ENCODE data around the gene RIC8A.
"Not testable (repeated sequence)": the region's sequence is repeated elsewhere in the genome, so short reads cannot be mapped to it uniquely, and the experiment has no call there.

RIC8A gene

DNA sequence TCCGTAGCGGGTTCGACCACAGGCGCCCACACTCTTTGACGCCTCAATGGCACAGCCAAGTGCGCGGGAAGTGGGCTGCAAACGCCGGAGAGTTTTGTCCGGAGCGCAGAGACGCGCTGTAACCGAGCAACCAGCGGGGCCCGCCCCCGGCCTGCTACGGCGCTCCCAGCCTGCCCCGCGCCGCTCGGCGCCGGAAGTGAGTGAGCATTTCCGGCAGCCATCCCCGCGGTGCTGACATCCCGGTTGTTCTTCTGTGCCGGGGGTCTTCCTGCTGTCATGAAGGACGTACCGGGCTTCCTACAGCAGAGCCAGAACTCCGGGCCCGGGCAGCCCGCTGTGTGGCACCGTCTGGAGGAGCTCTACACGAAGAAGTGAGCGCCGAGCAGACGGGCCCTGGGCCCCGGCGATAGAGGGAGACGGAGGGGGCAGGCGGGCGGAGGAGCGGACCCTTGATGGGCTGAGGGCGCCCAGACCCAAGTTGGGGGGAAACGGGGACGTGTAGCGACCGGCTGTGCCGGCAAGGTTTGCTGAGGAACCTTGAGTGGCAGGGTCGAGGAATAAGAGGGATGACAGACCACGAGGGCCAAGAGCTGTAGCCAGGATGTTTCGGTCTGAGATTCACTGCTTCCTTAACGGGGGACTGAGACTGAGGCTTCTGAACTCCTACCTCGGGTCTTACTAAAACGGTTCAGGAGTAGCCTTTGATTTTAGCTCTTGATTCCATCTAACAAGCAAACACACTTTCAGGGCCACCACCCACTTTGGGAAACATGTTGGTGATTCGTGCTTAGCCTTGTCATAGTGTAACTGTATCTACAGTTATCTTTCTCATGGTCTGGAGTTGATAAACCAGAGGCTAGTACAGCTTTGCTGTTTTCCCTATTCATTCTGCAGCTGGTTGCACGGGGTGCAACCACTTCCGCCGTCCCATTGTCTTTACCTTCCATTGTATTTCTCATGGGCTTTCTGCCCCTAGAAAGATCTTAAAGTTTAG lies 29.6 kb downstream of the RIC8A start, which contains the start of gene PSMD13:
TSS of gene PSMD13 (plus strand) at position 203 of the 994 bp plus-strand sequence. CDS start at position 277, 74 bp downstream.
- intact Hi-C loops (cut with DNase I), result loop anchor here (2.0 kb wide), 1 partner anchor 30 kb away; the partner anchor contains the start of genes BET1L and RIC8A
- DNase-seq, result peak; percentile 79 to 98 (median 86)

DNA sequence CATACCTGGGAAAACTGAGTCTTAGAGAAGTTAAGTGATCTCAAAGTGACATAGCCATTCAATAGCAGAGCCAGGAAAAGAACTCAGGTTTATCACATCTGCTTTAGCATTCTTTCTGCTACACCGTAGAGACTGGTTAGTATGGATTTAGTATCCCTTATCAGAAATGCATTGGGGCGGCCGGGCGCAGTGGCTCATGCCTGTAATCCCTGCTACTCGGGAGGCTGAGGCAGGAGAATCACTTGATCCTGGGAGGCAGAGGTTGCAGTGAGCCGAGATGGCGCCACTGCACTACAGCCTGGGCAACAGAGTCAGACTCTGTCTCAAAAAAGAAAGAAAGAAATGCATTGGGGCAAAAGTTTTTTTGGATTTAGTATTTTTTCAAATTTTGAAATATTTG lies 30.8 kb downstream of the RIC8A start:
- intact Hi-C loops (cut with DNase I), result not testable (repeated sequence)

DNA sequence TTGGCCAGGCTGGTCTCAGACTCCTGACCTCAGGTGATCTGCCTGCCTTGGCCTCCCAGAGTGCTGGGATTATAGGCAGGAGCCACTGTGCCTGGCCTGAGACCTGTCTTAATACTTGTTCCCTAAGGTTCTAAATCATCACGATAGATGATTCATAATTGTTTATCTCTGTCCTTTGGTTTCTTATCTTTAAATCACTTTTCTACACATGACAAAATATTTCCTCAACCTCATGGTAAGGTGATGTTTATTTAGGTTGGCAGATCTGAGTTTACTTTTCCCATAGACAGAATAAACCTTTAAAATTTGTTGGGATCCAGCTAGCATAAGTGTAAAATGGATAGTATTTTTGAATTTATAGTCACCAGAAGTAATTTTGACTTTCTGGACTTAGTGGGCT lies 32.8 kb downstream of the RIC8A start:
- DNase-seq, result no peak
- intact Hi-C loops (cut with DNase I), result no loop called here

More for the DNA sequence above, 30.8 kb downstream of the RIC8A start:
- not testable (repeated sequence) for DNase-seq

DNA sequence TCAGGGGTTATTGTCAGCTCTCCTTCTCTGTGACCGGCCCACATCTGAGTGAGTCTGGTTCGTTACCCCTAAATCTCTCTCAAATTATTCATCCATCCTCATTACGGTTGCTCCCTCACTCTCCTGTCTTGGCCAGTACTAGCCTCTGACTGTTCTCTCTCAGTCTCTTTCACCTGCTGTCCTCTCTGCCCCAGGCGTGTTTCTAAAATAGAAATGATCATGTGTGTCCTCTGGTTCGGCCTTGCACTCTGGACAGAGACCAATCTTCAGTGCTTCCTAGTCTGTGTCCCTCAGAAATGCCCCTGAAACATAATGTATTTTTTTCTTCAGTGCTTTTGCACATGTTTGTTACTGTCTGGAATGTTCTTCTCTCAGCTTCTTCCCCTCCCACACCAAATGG lies 34.1 kb downstream of the RIC8A start:
- no peak for DNase-seq
- intact Hi-C loops (cut with DNase I), result no loop called here

DNA sequence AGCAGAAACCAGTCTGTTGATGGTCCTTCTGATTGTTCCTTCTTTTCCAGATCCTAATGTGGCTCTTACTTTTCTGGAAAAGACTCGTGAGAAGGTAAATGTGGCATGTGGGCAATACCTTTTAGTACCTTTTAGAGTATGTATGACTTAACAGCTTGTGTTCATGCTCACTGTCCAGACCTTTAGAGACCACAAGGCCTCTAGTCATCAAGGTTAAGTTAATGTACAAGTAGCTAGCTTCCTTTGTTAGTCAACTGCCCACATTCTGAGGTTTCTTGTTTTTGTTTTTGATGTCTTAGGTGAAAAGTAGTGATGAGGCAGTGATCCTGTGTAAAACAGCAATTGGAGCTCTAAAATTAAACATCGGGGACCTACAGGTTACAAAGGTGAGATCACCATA lies 36.9 kb downstream of the RIC8A start:
- intact Hi-C loops (cut with DNase I), result no loop called here
- no peak for DNase-seq

DNA sequence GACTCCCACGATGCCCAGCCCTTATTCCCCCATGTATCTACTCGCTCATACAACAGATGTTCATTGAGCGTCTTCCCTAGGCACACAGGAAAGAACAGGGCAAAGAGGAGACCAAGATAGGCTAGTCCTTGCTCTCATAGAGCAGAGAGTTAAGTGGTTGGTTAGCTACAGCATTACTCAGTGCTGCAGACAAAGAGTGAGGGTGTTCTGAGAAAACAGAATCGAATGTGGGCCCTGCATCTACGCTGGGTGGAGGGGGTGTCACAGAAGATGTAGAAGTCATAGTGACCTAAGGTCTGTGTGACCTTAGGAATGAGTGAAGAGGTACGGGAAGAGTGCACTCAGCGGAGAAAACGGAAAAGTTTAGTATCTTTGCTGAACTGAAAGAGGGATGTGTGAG lies 41.6 kb downstream of the RIC8A start:
- intact Hi-C loops (cut with DNase I), result no loop called here
- DNase-seq, result no peak

DNA sequence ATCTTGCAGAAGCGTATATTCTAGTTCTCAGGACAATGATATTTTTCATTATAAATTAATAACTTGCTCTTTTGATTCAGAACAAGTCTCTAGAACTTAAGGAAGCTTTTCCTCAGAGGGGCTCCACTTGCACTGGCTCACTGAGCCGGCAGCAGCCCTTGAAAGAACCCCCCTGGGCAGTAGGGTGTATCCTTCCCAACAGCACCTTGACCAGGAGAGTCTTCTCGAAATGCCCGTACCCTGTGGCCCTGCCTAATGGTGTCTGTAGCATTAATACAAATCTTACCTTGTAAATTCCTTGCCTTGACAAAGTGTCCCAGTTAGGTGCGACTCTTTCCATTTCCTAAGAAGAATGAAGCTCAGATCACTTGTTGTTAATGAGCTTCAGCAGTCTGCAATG lies 42.8 kb downstream of the RIC8A start:
- no peak for DNase-seq
- intact Hi-C loops (cut with DNase I), result loop anchor here (10.0 kb wide), 1 partner anchor 105 kb away; no protein-coding TSS in a partner anchor

DNA sequence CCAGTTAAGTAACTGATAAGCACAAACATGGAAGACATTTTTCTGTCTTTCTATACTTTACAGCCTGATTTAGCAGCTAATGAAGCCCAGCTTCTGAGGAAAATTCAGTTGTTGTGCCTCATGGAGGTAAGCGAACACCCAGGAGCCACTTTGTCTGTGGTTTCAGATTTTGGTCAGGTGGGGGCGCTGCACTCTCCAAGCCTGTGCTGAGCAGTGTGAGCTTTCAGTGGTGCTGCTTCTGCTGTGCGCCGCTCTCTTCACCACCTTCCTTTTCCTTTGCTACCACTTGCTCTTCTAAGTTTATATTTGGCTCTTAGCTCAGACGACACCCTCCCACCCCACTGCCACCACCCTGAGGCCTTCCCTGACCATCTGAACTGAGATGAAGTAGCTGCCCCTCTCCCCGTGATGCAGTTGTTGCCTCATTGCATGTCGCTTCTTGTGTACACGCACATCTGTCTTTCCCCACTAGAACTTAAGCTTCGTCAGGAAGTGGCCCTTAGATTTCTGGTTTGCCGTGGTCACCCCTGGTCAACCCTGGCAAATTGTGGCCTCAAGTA lies 43.3 kb downstream of the RIC8A start:
- peak in 7 of 10 donors; percentile 30 to 92 (median 66) for DNase-seq
- intact Hi-C loops (cut with DNase I), result loop anchor here (10.0 kb wide), 1 partner anchor 104 kb away; no protein-coding TSS in a partner anchor

DNA sequence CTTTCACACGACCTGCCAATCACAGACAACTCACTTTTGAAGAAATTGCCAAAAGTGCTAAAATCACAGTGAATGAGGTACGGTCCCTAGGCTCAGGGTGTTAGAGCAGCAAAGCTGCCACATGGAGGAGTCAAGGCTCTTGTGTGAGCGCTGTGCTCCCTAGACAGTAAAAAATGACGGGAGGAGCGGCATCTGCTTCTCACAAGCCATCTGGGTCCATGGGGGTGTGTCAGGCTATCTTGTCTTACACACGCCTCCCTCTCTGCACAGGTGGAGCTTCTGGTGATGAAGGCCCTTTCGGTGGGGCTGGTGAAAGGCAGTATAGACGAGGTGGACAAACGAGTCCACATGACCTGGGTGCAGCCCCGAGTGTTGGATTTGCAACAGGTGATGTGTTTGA lies 44.0 kb downstream of the RIC8A start:
- intact Hi-C loops (cut with DNase I), result loop anchor here (10.0 kb wide), 1 partner anchor 103 kb away; no protein-coding TSS in a partner anchor
- DNase-seq, result no peak

DNA sequence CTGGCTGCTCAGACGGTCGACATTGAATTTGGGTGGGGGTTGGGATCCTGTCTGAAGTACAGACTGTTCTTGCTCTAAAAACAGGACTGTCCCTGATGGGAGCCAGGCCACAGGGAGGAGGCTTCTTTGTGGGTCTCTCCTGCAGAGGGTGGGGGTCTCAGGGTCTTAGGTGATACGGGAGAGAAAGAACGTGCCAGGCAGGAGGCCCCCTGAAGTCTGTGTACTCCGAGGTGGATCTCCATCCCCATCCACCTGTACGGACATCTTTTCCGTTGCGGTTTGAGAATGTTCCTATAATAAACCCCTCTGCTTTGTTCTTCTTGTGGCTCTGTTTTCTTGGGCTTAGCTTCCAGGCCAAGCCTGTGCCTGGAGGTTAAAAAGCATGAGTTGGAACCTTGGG lies 45.2 kb downstream of the RIC8A start:
- intact Hi-C loops (cut with DNase I), result loop anchor here (10.0 kb wide), 1 partner anchor 102 kb away; no protein-coding TSS in a partner anchor
- DNase-seq, result no peak

DNA sequence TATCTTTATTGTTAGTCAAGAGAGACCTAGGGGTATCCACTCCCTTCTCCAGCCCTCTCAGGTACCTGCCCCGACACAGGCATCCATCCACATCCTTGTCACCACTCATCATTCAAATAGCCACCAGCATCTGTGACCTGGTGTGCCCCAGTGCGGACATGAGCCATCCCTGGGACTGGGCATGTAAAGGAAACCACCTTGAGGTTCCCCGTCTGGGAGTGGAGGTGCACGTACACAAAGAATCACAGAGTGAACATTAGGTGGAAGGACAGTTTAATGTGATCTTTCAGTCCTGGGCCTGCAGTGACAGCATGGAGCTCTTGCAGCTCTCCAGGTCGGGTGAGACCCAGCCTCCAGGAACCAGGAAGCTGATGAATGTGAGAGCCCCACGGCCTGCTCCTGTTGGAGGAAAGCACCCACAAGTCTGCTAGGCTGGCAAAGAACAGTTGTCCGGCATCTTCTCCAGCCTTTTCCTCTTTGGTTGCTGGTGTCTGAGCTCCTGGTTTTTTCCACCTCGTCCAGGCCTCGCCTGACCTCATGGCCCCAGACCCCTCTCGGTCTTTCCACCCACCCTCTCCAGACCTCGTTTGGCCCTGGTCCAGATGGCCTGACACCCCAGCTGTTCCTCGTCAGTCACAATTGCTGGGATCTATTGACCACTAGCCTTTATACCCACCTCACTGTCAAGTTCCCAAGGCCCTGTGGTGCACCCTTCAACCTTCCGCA lies 45.8 kb downstream of the RIC8A start:
- no peak for DNase-seq
- intact Hi-C loops (cut with DNase I), result loop anchor here (10.0 kb wide), 1 partner anchor 101 kb away; no protein-coding TSS in a partner anchor

DNA sequence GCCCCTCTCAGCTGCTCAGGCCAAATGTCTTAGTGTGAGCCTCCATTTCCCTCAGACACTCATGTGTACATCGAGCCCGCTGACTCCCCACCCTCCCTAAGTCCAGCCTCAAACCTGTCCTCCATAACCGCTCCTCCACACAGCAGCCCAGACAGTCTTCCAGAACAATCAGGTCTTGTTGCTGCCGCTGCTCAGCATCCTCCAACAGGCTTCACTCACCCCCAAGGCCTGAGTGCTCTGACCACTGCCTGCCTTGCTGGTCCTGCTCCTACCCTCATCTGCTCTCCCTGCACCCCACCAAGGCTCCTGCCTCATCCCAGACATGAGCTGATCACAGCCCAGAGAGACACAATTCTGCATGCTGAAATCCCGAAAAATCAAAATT lies 46.4 kb downstream of the RIC8A start:
- no peak for DNase-seq
- intact Hi-C loops (cut with DNase I), result loop anchor here (10.0 kb wide), 1 partner anchor 101 kb away; no protein-coding TSS in a partner anchor

DNA sequence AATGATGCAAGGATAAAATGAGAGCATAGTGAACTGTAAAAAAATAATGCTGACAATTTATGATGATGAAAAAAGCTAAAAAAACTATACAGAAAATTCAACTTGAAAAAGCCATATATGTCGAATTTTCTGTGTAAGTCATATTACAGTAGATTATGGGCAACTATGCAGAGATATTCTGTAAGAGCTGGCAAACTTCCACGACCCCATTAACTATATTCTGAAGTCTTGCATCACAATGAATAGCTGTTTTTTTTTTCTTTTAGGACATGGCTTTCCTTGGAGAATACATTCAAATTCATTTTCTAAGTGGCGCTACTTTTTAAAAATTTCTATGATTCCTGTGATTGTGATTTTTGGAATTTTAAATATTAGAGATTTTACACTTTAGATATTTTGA lies 47.7 kb downstream of the RIC8A start:
- DNase-seq, result no peak
- intact Hi-C loops (cut with DNase I), result loop anchor here (10.0 kb wide), 1 partner anchor 100 kb away; no protein-coding TSS in a partner anchor

DNA sequence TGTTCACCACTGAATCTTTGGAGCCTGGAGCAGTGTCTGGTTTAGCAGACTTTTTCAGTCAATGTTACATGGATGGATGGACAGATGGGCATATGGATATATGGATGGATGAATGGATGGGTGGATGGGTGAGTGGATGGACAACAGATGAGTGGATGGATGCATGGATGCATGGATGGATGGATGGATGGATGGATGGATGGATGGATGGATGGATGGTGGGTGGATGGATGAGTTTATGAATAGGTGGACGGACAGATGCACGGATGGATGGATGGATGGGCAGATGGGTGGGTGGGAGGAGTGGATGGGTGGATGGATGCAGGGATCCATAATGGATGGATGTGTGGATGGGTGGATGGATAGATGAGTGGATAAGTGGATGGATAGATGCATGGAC lies 48.3 kb downstream of the RIC8A start:
- intact Hi-C loops (cut with DNase I), result loop anchor here (10.0 kb wide), 1 partner anchor 99 kb away; no protein-coding TSS in a partner anchor
- DNase-seq, result no peak

DNA sequence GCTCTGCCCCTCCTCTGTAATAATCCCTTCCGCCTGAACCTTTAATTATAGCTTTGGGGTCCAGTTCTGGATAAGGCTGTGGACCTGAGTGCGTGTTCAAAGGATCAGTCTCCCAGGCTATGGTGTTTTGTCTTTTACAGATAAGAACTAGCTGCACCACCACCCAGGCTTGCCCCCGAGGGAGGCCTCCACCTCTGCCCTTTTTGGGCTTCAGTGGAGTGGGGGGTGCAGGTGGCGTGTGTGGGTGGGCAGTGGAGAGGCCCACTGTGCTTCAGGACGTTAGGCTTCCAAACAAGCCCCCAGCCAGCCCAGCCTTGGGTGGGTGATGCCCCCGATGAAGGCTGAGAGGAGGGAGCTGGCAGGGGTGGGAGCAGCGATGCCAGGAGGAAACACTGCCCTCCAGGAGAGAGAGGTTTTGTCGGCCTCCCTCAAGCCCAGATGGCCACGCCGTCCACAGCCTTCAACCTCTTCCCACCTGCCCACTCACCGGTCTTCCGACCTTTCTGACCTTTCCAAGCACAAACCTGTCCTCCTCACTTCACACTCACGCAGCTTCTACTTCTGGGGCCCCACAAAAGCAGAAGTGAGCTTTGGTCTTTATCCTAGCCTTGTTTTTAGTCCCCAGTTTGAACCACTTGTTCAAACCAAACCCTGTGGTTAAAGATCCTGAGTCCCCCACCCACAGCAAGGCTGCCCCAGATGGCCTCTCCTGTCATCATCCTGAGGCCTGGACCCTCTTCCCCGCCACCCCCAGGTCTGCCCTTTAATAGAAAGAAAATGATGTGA lies 49.6 kb downstream of the RIC8A start:
- intact Hi-C loops (cut with DNase I), result loop anchor here (10.0 kb wide), 1 partner anchor 98 kb away; no protein-coding TSS in a partner anchor
- no peak for DNase-seq

DNA sequence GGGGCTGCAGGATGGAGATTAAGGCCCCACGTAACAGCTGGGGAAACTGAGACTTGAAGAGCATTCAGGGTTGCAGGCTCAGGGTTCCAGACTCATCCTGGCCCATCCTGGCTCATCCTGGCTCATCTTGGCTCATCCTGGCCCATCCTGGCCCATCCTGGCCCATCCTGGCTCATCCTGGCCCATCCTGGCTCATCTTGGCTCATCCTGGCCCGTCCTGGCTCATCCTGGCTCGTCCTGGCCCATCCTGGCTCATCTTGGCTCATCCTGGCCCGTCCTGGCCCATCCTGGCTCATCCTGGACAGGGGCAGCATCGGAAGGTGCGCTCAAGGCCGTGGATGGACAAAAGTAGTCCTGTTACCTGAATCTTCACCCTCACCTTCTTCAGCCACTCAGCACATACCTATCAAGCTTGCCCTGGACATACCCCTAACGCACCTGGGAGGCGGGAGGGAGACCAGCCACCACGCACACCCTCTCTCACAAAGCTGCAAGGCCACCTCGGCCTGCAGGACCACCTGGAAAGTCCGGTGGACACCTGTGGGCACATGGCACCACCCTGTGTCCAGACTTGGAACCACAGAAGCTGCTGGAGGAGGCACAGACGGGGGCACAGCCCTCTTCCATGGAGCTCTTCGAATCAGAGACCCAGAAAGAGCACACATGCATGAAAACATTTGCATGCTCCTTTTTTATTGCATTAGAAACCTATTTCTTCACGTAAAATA lies 50.4 kb downstream of the RIC8A start:
- intact Hi-C loops (cut with DNase I), result loop anchor here (10.0 kb wide), 1 partner anchor 97 kb away; no protein-coding TSS in a partner anchor
- DNase-seq, result peak in 1 of 10 donors; percentile 69

DNA sequence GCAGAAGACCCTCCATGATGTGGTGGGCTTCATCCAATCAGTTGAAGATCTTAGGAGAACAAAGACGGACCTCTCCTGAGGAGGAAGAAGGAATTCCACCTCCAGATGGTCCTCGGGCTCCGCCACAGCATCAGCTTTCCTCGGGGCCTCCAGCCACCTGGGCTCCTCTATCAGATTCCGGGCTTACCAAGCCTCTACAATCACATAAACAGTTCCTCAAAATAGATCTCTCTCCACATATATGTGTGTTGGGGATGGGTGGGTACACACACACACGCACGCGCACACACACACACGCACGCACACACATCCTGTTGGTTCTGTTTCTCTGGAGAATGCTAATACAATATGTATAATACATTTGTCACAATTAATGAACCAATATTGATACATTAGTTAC lies 51.9 kb downstream of the RIC8A start:
- intact Hi-C loops (cut with DNase I), result loop anchor here (10.0 kb wide), 1 partner anchor 95 kb away; no protein-coding TSS in a partner anchor
- DNase-seq, result no peak

DNA sequence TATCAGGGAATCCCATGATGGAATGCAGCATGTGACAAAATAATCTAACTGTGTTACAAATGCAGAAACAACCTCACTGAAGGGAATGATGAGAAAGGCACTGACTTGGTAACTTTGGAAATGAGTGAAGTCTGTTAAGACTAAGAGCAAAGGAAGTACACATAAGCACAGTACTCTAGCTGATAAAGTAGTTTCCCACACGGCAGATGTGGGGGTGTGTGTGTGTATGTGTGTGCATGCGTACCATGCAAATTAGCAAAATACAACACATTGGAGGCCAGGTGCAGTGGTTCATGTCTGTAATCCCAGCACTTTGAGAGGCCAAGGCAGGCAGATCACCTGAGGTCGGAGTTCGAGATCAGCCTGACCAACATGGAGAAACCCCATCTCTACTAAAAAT lies 54.1 kb downstream of the RIC8A start:
- no peak for DNase-seq
- intact Hi-C loops (cut with DNase I), result no loop called here

Data from posterior cingulate gyrus (tissue), 11 donors.